Inflammatory macrophage treated with lipopolysaccharide for 1 hour (primary cell): ENCODE results near the gene ERC2.
"Not testable (repeated sequence)": the region's sequence is repeated elsewhere in the genome, so short reads cannot be mapped to it uniquely, and the experiment has no call there.

ENCODE experiments used
- DNase-seq, 2 donors: peaks; one replicate each; pipeline ENCODE4 v3.0.0-alpha.2; 2020 to 2022

ERC2 gene

GRCh38 chr3:56304069-56304468 lies 164.2 kb downstream of the ERC2 start:
- no peak for DNase-seq

- peak; percentile 23 to 25 for DNase-seq
Observed at GRCh38 chr3:56303487-56303886, 164.8 kb downstream of the ERC2 start.

- DNase-seq = no peak
Observed at GRCh38 chr3:56302417-56302816, 165.8 kb downstream of the ERC2 start.

GRCh38 chr3:56297281-56297840 lies 170.9 kb downstream of the ERC2 start:
- DNase-seq = no peak

GRCh38 chr3:56296361-56296760 lies 171.9 kb downstream of the ERC2 start:
- no peak for DNase-seq

- DNase-seq = no peak
Observed at GRCh38 chr3:56295161-56295560, 173.1 kb downstream of the ERC2 start.

GRCh38 chr3:56294286-56294685 lies 174.0 kb downstream of the ERC2 start:
- DNase-seq = no peak

- DNase-seq = peak in 1 of 2 donors; percentile 2
Observed at GRCh38 chr3:56291953-56292352, 176.3 kb downstream of the ERC2 start.

GRCh38 chr3:56291244-56291680 lies 177.0 kb downstream of the ERC2 start:
- no peak for DNase-seq

- no peak for DNase-seq
Observed at GRCh38 chr3:56290374-56290773, 177.9 kb downstream of the ERC2 start.

GRCh38 chr3:56288258-56288657 lies 180.0 kb downstream of the ERC2 start:
- DNase-seq = no peak

- DNase-seq = no peak
Observed at GRCh38 chr3:56282341-56282740, 185.9 kb downstream of the ERC2 start.

GRCh38 chr3:56277236-56277635 lies 191.0 kb downstream of the ERC2 start:
- no peak for DNase-seq

- no peak for DNase-seq
Observed at GRCh38 chr3:56275120-56275519, 193.1 kb downstream of the ERC2 start.

- no peak for DNase-seq
Observed at GRCh38 chr3:56269755-56270535, 198.3 kb downstream of the ERC2 start.

- no peak for DNase-seq
Observed at GRCh38 chr3:56268616-56269383, 199.5 kb downstream of the ERC2 start.

GRCh38 chr3:56261852-56262251 lies 206.4 kb downstream of the ERC2 start:
- not testable (repeated sequence) for DNase-seq

GRCh38 chr3:56260262-56260661 lies 208.0 kb downstream of the ERC2 start:
- no peak for DNase-seq

- no peak for DNase-seq
Observed at GRCh38 chr3:56257826-56258225, 210.4 kb downstream of the ERC2 start.

- peak in 1 of 2 donors; percentile 1 for DNase-seq
Observed at GRCh38 chr3:56254835-56255234, 213.4 kb downstream of the ERC2 start.

GRCh38 chr3:56253941-56254665 lies 214.2 kb downstream of the ERC2 start:
- no peak for DNase-seq

- DNase-seq = peak; percentile 11 to 70
Observed at GRCh38 chr3:56251343-56251945, 216.8 kb downstream of the ERC2 start.

GRCh38 chr3:56248021-56248420 lies 220.2 kb downstream of the ERC2 start:
- no peak for DNase-seq
